CD14-positive monocyte (primary cell): ENCODE results near the gene THRSP. TPM values are rescaled to one million over a fixed set of nuclear protein-coding genes. Genes with fewer than 3 reads are reported as not detected.
A peak's percentile ranks its signal among the peaks of the same experiment; 100 is the strongest.

Source experiments
- DNase-seq, 3 donors: peaks; one replicate each; pipeline ENCODE4 v3.0.0-alpha.2; 2011 to 2022
- H2AFZ ChIP-seq: 2 replicates; pipeline ENCODE4 v1.6.0; 2012; ENCODE audit warnings: mild to moderate bottlenecking, low read depth, low read length, inconsistent platforms; ENCODE audit not compliant: insufficient read depth, poor library complexity, severe bottlenecking
- H3K27ac ChIP-seq, 2 donors: 1 replicate in 1 of 2; 2 replicates in 1 of 2; pipeline ENCODE4 v1.5.1; 2012 to 2013; ENCODE audit warnings: low read length in 2 of 2, control low read depth in 1 of 2, inconsistent platforms in 1 of 2, low read depth in 1 of 2, mild to moderate bottlenecking in 1 of 2
- H3K27me3 ChIP-seq, 2 donors: one replicate each; pipeline versions ENCODE4 v1.6.0 to v1.6.1; 2011 to 2013; ENCODE audit warnings: low read length in 2 of 2; ENCODE audit not compliant: control insufficient read depth in 2 of 2, insufficient read depth in 2 of 2
- H3K36me3 ChIP-seq, 2 donors: replicated peaks in 1 of 2; 1 replicate in 1 of 2; 2 replicates in 1 of 2; pipeline versions ENCODE4 v1.5.1 to v1.6.1; 2012 to 2013; ENCODE audit warnings: low read length in 2 of 2, control low read depth in 1 of 2, inconsistent platforms in 1 of 2, mild to moderate bottlenecking in 1 of 2; ENCODE audit not compliant: insufficient read depth in 2 of 2, control insufficient read depth in 1 of 2
- H3K4me1 ChIP-seq, 2 donors: 1 replicate in 1 of 2; 2 replicates in 1 of 2; pipeline versions ENCODE4 v1.5.1 to v1.6.1; 2012 to 2013; ENCODE audit warnings: low read length in 2 of 2, control low read depth in 1 of 2, inconsistent platforms in 1 of 2, mild to moderate bottlenecking in 1 of 2, moderate library complexity in 1 of 2; ENCODE audit not compliant: insufficient read depth in 2 of 2, control insufficient read depth in 1 of 2
- H3K4me2 ChIP-seq: replicated peaks from 2 replicates; pipeline ENCODE3; 2012; ENCODE audit warnings: low read length, moderate library complexity, mild to moderate bottlenecking; ENCODE audit not compliant: poor library complexity, severe bottlenecking; ENCODE audit errors: extremely low read depth
- H3K4me3 ChIP-seq, 3 experiments: fragments of 200-600 bp in 1 of 3; sonication (generic) in 1 of 3; replicated peaks in 1 of 3; 1 replicate in 2 of 3; 2 replicates in 1 of 3; pipeline ENCODE4 v1.5.1; 2011 to 2013; ENCODE audit warnings: low read length in 3 of 3, mild to moderate bottlenecking in 3 of 3, control low read depth in 2 of 3, low read depth in 2 of 3, inconsistent platforms in 1 of 3, moderate library complexity in 1 of 3
- H3K79me2 ChIP-seq: 2 replicates; pipeline ENCODE4 v1.6.0; 2012; ENCODE audit warnings: mild to moderate bottlenecking, control low read depth, inconsistent platforms, low read length, moderate library complexity; ENCODE audit not compliant: insufficient read depth
- H3K9ac ChIP-seq: 2 replicates; pipeline ENCODE4 v1.6.0; 2017; ENCODE audit warnings: low read length, mild to moderate bottlenecking; ENCODE audit not compliant: insufficient read depth, poor library complexity, severe bottlenecking
- H3K9me3 ChIP-seq, 2 donors: replicated peaks in 1 of 2; 1 replicate in 1 of 2; 2 replicates in 1 of 2; pipeline versions ENCODE4 v1.5.1 to v1.6.1; 2012 to 2013; ENCODE audit warnings: low read length in 2 of 2, control low read depth in 1 of 2; ENCODE audit not compliant: control insufficient read depth in 1 of 2, insufficient read depth in 1 of 2
- H4K20me1 ChIP-seq: 2 replicates; pipeline ENCODE4 v1.6.0; 2012; ENCODE audit warnings: mild to moderate bottlenecking, low read length, control low read depth, moderate library complexity; ENCODE audit not compliant: insufficient read depth
- H3K27ac Mint-ChIP-seq, 7 donors: one replicate each; pipeline ENCODE4 v1.8.0; 2020; ENCODE audit warnings: mild to moderate bottlenecking in 7 of 7, mixed read lengths in 7 of 7, moderate library complexity in 6 of 7, inconsistent platforms in 2 of 7
- H3K27me3 Mint-ChIP-seq, 3 donors: one replicate each; pipeline ENCODE4 v1.8.0; 2021 to 2022; ENCODE audit warnings: low read depth in 3 of 3, mild to moderate bottlenecking in 3 of 3, mixed read lengths in 3 of 3, moderate library complexity in 3 of 3, inconsistent platforms in 1 of 3
- H3K36me3 Mint-ChIP-seq, 2 donors: one replicate each; pipeline ENCODE4 v1.8.0; 2020; ENCODE audit warnings: mixed read lengths in 2 of 2, inconsistent platforms in 1 of 2, mild to moderate bottlenecking in 1 of 2
- H3K4me1 Mint-ChIP-seq: one replicate; pipeline ENCODE4 v1.8.0; 2020; ENCODE audit warnings: mild to moderate bottlenecking, mixed read lengths
- H3K4me3 Mint-ChIP-seq, 2 donors: one replicate each; pipeline ENCODE4 v1.8.0; 2020; ENCODE audit warnings: mild to moderate bottlenecking in 2 of 2, mixed read lengths in 2 of 2, moderate library complexity in 1 of 2
- H3K9me3 Mint-ChIP-seq, 7 donors: one replicate each; pipeline ENCODE4 v1.8.0; 2020 to 2022; ENCODE audit warnings: mixed read lengths in 7 of 7, mild to moderate bottlenecking in 6 of 7, moderate library complexity in 6 of 7, inconsistent platforms in 2 of 7
- whole genome bisulfite sequencing: methylation state at CpG from one replicate; pipeline ENCODE4 v1.1.5; 2013; ENCODE audit warnings: missing lambda C conversion rate; ENCODE audit not compliant: insufficient coverage; 5-methylcytosine and 5-hydroxymethylcytosine counted together
- intact Hi-C, 2 donors: fragments of 100-400 bp; cut with micrococcal nuclease; formaldehyde crosslinking; loops; one replicate each; pipeline versions ENCODE4 v1.15.0 to v1.15.1; 2023
- polyA plus RNA-seq, 3 donors: library from polyadenylated mRNA; depleted of rRNA in 1 of 3; unstranded in 2 of 3; stranded (reverse) in 1 of 3; fragments of 300-500 nt in 2 of 3; fragments of >200 nt in 1 of 3; fragmentation: Illumina TruSeq in 2 of 3; gene quantifications; 1 replicate in 2 of 3; 2 replicates in 1 of 3; pipeline ENCODE4 v1.2.3, GENCODE V29; 2012 to 2021
- TF ChIP-seq, protein P1 (sequence below): fragments of 200-600 bp; IDR thresholded peaks from one replicate; pipeline ENCODE4 v1.8.0; 2022; ENCODE audit warnings: antibody characterized with exemption, mild to moderate bottlenecking

The THRSP gene
- polyA plus RNA-seq, 3 donors = not detected

DNA sequence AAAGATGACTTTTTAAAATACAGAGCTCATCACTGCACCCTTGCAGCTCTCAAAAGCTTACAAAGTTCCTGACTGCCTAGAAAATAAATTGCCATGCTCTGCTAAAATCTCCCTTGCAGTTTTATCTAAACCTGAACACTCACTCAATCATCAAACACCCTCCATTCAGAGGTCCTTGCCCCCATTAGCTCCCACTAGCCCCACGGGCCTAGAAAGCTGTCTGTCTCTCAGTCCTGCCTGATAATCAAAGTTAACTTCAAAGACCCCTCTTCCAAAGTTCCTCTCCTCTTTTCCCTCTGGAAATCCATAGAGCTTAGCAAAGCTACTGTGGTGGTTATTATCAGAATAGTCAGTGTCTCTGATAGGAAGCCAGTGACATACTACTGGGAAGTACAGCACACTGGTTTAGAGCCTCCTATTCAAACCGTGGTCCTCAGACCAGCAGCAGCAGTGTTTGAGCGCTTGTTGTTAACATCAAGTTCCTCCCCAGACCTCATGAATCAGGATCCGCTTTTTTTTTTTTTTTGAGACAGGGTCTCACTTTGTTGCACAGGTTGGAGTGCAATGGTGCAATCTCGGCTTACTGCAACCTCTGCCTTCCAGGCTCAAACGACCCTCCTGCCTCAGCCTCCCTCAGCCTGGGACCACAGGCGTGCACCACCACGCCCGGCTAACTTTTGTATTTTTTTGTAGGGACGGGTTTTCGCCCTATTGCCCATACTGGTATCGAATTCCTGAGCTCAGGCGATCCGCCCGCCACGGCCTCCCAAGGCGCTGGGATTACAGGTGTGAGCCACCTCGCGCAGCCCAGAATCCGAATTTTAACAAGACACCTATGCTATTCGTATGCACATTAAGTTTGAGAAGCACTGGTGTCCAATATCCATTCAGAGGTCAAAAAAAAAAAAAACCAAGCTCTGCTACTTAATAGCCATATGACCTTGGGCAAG lies 14.8 kb downstream of the THRSP start:
- Histone ChIP-seq H3K36me3 (peaks cover 0 to 4% of the 10 kb centered on the region in 2 donors), H3K9ac (peak overlapping the region; percentile 93), H3K4me2 (peak overlapping the region; percentile 82), H3K27me3 (no peaks in the 10 kb centered on the region), H3K79me2 (peaks cover 63% of the 10 kb centered on the region), H2AFZ (peak overlapping the region; percentile 96), H3K27ac (peak overlapping the region; percentile 84 to 91), H3K4me1 (peaks cover 31 to 41% of the 10 kb centered on the region in 2 donors), H4K20me1 (peaks cover 54% of the 10 kb centered on the region), H3K4me3 (peak overlapping the region; percentile 63 to 98 (median 96)), H3K9me3 (no peaks in the 10 kb centered on the region)
- peak; percentile 11 to 25 (median 17) for DNase-seq
- peaks cover 0 to 1% (median 0%) of the 10 kb centered on the region in 7 donors for H3K9me3 Mint-ChIP-seq
- peak overlapping the region; percentile 91 to 96 for H3K4me3 Mint-ChIP-seq
- H3K27ac Mint-ChIP-seq = peak overlapping the region; percentile 84 to 94 (median 87)
- intact Hi-C loops = no loop called here
- H3K4me1 Mint-ChIP-seq = peaks cover 41% of the 10 kb centered on the region
- H3K36me3 Mint-ChIP-seq = peaks cover 4 to 10% of the 10 kb centered on the region in 2 donors
- H3K27me3 Mint-ChIP-seq = peaks cover 0 to 1% (median 0%) of the 10 kb centered on the region in 3 donors
- WGBS = 41% methylated on average over 11 of the region's 21 CpGs
- TF ChIP-seq, protein P1, sequence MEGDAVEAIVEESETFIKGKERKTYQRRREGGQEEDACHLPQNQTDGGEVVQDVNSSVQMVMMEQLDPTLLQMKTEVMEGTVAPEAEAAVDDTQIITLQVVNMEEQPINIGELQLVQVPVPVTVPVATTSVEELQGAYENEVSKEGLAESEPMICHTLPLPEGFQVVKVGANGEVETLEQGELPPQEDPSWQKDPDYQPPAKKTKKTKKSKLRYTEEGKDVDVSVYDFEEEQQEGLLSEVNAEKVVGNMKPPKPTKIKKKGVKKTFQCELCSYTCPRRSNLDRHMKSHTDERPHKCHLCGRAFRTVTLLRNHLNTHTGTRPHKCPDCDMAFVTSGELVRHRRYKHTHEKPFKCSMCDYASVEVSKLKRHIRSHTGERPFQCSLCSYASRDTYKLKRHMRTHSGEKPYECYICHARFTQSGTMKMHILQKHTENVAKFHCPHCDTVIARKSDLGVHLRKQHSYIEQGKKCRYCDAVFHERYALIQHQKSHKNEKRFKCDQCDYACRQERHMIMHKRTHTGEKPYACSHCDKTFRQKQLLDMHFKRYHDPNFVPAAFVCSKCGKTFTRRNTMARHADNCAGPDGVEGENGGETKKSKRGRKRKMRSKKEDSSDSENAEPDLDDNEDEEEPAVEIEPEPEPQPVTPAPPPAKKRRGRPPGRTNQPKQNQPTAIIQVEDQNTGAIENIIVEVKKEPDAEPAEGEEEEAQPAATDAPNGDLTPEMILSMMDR = no peak

DNA sequence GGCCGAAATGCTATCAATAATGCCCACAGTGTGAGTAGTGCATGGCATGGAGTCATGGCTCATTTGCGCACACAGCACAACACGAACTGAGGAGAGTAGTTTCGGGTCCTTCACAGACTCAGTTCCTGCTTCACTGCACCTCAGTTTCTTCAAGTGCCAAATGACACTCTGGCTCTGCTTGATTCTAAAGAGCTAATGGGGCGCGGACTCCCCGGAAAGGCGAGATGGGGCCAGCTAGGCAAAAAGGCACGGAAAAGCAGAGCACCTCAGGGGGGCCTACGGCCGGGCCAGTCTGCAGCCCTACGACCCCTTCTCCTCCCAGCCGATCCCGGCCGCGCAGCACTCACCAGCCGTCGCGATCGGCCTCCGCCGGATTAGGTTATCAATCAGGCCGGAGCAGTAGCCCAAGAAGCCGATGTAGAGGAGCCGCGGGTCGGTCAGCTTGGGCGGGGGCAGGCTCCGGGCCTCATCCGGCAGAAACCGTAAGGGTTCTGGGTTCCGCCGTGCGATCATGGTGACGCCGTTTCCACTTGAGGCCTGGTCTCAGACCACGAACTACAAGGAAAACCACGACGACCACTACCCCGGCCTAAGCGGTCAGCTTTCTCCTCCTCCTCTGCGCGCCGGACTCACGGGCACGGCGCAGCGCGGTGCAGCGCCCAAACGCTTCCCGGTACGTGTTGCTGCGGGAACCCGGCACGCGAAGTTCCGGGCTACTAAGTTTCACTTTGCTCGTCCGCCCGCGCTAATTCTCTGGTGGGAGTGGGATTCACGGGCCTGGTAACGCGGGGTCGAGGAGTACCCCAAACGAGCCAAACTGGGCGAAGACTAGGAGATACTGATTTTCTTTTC lies 15.8 kb downstream of the THRSP start, which contains the start of gene NDUFC2:
NDUFC2 (minus strand) TSS at position 631 of the 852 bp plus-strand sequence; CDS start at position 513, 118 bp downstream.
- H3K9ac ChIP-seq = peak within 1 kb of the TSS; percentile 93
- TF ChIP-seq, protein P1 = no peak
- H3K9me3 ChIP-seq = no peaks in the 10 kb centered on the region
- H3K4me3 Mint-ChIP-seq = peak within 1 kb of the TSS; percentile 91 to 96
- peak within 1 kb of the TSS; percentile 84 to 94 (median 87) for H3K27ac Mint-ChIP-seq
- H3K4me2 ChIP-seq = peak within 1 kb of the TSS; percentile 82
- no peaks in the 10 kb centered on the region for H3K27me3 ChIP-seq
- peak; percentile 55 to 70 (median 60) for DNase-seq
- peak within 1 kb of the TSS; percentile 63 to 98 (median 96) for H3K4me3 ChIP-seq
- intact Hi-C loops = no loop called here
- under 1% methylated on average over 54 of the region's 68 CpGs for WGBS
- H3K27ac ChIP-seq = peak within 1 kb of the TSS; percentile 84 to 91
- peak within 1 kb of the TSS; percentile 96 for H2AFZ ChIP-seq
- peaks cover 0 to 4% of the 10 kb centered on the region in 2 donors for H3K36me3 ChIP-seq
- H4K20me1 ChIP-seq = peaks cover 44% of the 10 kb centered on the region
- peaks cover 53% of the 10 kb centered on the region for H3K79me2 ChIP-seq
- H3K4me1 ChIP-seq = peaks cover 31 to 41% of the 10 kb centered on the region in 2 donors
- peaks cover 4 to 6% of the 10 kb centered on the region in 2 donors for H3K36me3 Mint-ChIP-seq
- H3K9me3 Mint-ChIP-seq = peaks cover 0 to 1% (median 0%) of the 10 kb centered on the region in 7 donors
- peaks cover 41% of the 10 kb centered on the region for H3K4me1 Mint-ChIP-seq
- H3K27me3 Mint-ChIP-seq = peaks cover 0 to 1% (median 0%) of the 10 kb centered on the region in 3 donors
